SK-N-SH treated with all-trans-retinoic acid at 6 μM for 48 hours (cell line): ENCODE data around the gene PLSCR4.

Experiments
- ATAC-seq: fragments of 200-7000 bp; cut with Tn5 transposase; 3 replicates; pipeline ENCODE4 v1.9.1; 2020; ENCODE audit warnings: mild to moderate bottlenecking, moderate library complexity
- ARNTL ChIP-seq: fragments of 450-650 bp; formaldehyde crosslinking; IDR thresholded peaks from 2 replicates; pipeline ENCODE4 v1.5.0; 2020; ENCODE audit warnings: low read depth, mild to moderate bottlenecking, moderate library complexity, borderline replicate concordance
- BACH2 ChIP-seq: fragments of 250-450 bp; sonication (Bioruptor Pico); IDR thresholded peaks from 2 replicates; pipeline ENCODE4 v1.9.0; 2021; ENCODE audit warnings: mild to moderate bottlenecking, borderline replicate concordance
- CSDC2 ChIP-seq: fragments of 250-450 bp; sonication (Bioruptor Pico); IDR thresholded peaks from 2 replicates; pipeline ENCODE4 v1.5.0; 2020; ENCODE audit warnings: mild to moderate bottlenecking, moderate library complexity
- CSRNP3 ChIP-seq: fragments of 250-450 bp; sonication (Bioruptor Pico); IDR thresholded peaks from 2 replicates; pipeline ENCODE4 v1.5.1; 2021; ENCODE audit warnings: mild to moderate bottlenecking, moderate library complexity
- ESRRG ChIP-seq: fragments of 250-450 bp; sonication (Bioruptor Pico); IDR thresholded peaks from 2 replicates; pipeline ENCODE4 v1.6.1; 2021; ENCODE audit warnings: mild to moderate bottlenecking
- GLIS3 ChIP-seq: fragments of 250-450 bp; sonication (Bioruptor Pico); IDR thresholded peaks from 2 replicates; pipeline ENCODE4 v1.5.0; 2020; ENCODE audit warnings: mild to moderate bottlenecking, moderate library complexity
- ISL1 ChIP-seq: fragments of 250-450 bp; sonication (Bioruptor Pico); IDR thresholded peaks from 2 replicates; pipeline ENCODE4 v2.1.2; 2022; ENCODE audit warnings: mild to moderate bottlenecking, moderate library complexity
- OSR1 ChIP-seq: fragments of 250-450 bp; sonication (Bioruptor Pico); IDR thresholded peaks from 2 replicates; pipeline ENCODE4 v1.8.0; 2022; ENCODE audit warnings: moderate library complexity, mild to moderate bottlenecking, inconsistent platforms
- PPARA ChIP-seq: fragments of 250-450 bp; sonication (Bioruptor Pico); IDR thresholded peaks from 2 replicates; pipeline ENCODE4 v1.5.0; 2020; ENCODE audit warnings: mild to moderate bottlenecking, borderline replicate concordance
- RARB ChIP-seq: fragments of 250-450 bp; sonication (Bioruptor Pico); IDR thresholded peaks from 2 replicates; pipeline ENCODE4 v1.8.0; 2021; ENCODE audit warnings: mild to moderate bottlenecking, moderate library complexity
- SNAI2 ChIP-seq: fragments of 250-450 bp; sonication (Bioruptor Pico); IDR thresholded peaks from 2 replicates; pipeline ENCODE4 v1.5.0; 2020; ENCODE audit warnings: mild to moderate bottlenecking, moderate library complexity
- TCF4 ChIP-seq: fragments of 250-450 bp; sonication (Bioruptor Pico); IDR thresholded peaks from 2 replicates; pipeline ENCODE4 v1.8.0; 2021; ENCODE audit warnings: mild to moderate bottlenecking, moderate library complexity, borderline replicate concordance
- TOX ChIP-seq: fragments of 250-450 bp; sonication (Bioruptor Pico); IDR thresholded peaks from 2 replicates; pipeline ENCODE4 v1.8.0; 2021; ENCODE audit warnings: mild to moderate bottlenecking, moderate library complexity, borderline replicate concordance
- TSHZ2 ChIP-seq: fragments of 250-450 bp; sonication (Bioruptor Pico); IDR thresholded peaks from 2 replicates; pipeline ENCODE4 v1.5.0; 2020; ENCODE audit warnings: mild to moderate bottlenecking, moderate library complexity
- ZC3H10 ChIP-seq: fragments of 250-450 bp; sonication (Bioruptor Pico); IDR thresholded peaks from 2 replicates; pipeline ENCODE4 v1.5.1; 2021; ENCODE audit warnings: mild to moderate bottlenecking, moderate library complexity
- ZFP3 ChIP-seq: fragments of 250-450 bp; sonication (Bioruptor Pico); IDR thresholded peaks from 2 replicates; pipeline ENCODE4 v1.5.0; 2020; ENCODE audit warnings: mild to moderate bottlenecking, moderate library complexity
- ZFP30 ChIP-seq: fragments of 450-650 bp; formaldehyde crosslinking; IDR thresholded peaks from 2 replicates; pipeline ENCODE4 v1.5.0; 2022; ENCODE audit warnings: mild to moderate bottlenecking, moderate library complexity
- ZNF565 ChIP-seq: fragments of 450-650 bp; formaldehyde crosslinking; conservative IDR thresholded peaks from 2 replicates; pipeline ENCODE4 v1.5.0; 2020; ENCODE audit warnings: low read depth, mild to moderate bottlenecking, moderate library complexity
- ZNF70 ChIP-seq: fragments of 450-650 bp; formaldehyde crosslinking; IDR thresholded peaks from 2 replicates; pipeline ENCODE4 v1.5.0; 2020; ENCODE audit warnings: mild to moderate bottlenecking, moderate library complexity
- ZNF8 ChIP-seq: fragments of 450-650 bp; formaldehyde crosslinking; IDR thresholded peaks from 2 replicates; pipeline ENCODE4 v1.5.0; 2020; ENCODE audit warnings: mild to moderate bottlenecking, moderate library complexity
- TF ChIP-seq, protein P1 (sequence below): fragments of 250-450 bp; sonication (Bioruptor Pico); IDR thresholded peaks from 2 replicates; pipeline ENCODE4 v1.8.0; 2020; ENCODE audit warnings: mild to moderate bottlenecking, moderate library complexity, borderline replicate concordance
- TF ChIP-seq, protein P2 (sequence below): fragments of 250-450 bp; sonication (Bioruptor Pico); IDR thresholded peaks from 2 replicates; pipeline ENCODE4 v1.8.0; 2021; ENCODE audit warnings: low read depth, mild to moderate bottlenecking, moderate library complexity, borderline replicate concordance
- TF ChIP-seq, protein P3 (sequence below): fragments of 250-450 bp; sonication (Bioruptor Pico); IDR thresholded peaks from 2 replicates; pipeline ENCODE4 v1.5.1; 2020; ENCODE audit warnings: low read depth, mild to moderate bottlenecking, moderate library complexity

The PLSCR4 gene

DNA sequence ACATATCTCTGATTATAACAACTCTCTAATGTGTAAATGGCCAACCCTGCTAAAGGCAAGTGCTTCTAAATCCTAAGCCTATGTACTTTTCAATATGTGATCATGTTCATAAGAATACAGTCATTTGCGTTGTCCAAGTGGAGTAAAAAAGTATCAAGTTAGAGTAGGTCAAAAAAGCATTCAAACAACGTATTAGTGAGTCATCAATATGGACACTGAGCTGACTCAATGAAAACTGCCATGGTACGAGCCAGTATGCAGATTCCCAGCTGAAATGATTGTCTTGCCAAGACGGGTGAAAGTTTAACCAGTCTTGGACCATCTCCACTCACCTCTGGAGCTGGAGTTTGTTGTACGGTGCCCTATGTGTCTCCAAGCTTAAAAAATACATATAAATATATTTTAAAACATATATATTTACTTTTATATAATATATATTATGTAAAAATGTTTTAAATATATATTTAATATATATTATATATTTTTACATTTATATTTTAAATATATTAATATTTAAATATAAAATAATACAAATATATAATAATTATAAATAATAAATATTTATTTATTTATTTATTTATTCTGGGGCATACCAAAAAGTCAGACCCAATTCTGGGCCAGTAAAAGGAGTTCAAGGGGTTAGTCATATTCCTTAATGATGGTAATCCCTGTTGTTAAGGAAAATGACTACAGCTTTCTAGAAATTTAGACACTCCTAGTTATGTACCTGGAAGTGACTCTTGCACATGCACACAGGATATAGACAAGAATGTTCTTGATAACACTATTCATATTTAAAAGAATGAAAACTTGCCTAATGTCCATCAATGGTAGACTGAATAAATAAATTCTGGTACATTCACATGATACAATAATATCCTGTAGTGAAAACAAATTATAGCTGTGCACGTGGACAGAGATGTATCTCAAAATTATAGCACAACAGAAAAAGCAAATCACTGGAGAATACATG, 27.2 kb downstream of the PLSCR4 start:
- no peak for ATAC-seq
- TF ChIP-seq ARNTL (no peak), OSR1 (CRISPR knock-in tag) (no peak), ISL1 (CRISPR knock-in tag) (no peak), ESRRG (CRISPR knock-in tag) (no peak), ZNF70 (CRISPR knock-in tag) (no peak), CSRNP3 (CRISPR knock-in tag) (no peak), RARB (CRISPR knock-in tag) (no peak), ZNF8 (CRISPR knock-in tag) (no peak), ZFP30 (CRISPR knock-in tag) (no peak), TOX (CRISPR knock-in tag) (no peak)
- TF ChIP-seq, protein P1, sequence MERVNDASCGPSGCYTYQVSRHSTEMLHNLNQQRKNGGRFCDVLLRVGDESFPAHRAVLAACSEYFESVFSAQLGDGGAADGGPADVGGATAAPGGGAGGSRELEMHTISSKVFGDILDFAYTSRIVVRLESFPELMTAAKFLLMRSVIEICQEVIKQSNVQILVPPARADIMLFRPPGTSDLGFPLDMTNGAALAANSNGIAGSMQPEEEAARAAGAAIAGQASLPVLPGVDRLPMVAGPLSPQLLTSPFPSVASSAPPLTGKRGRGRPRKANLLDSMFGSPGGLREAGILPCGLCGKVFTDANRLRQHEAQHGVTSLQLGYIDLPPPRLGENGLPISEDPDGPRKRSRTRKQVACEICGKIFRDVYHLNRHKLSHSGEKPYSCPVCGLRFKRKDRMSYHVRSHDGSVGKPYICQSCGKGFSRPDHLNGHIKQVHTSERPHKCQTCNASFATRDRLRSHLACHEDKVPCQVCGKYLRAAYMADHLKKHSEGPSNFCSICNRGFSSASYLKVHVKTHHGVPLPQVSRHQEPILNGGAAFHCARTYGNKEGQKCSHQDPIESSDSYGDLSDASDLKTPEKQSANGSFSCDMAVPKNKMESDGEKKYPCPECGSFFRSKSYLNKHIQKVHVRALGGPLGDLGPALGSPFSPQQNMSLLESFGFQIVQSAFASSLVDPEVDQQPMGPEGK, result no peak
- TF ChIP-seq, all 23 proteins: peak for 0

- ATAC-seq, result no peak
- no peak for TF ChIP-seq ISL1 (CRISPR knock-in tag)
- TF ChIP-seq SNAI2 (CRISPR knock-in tag), result no peak
- no peak for TF ChIP-seq ZNF8 (CRISPR knock-in tag)
- TF ChIP-seq RARB (CRISPR knock-in tag), result no peak
- TF ChIP-seq ZNF565, result no peak
- TF ChIP-seq GLIS3 (CRISPR knock-in tag), result no peak
- no peak for TF ChIP-seq ZFP30 (CRISPR knock-in tag)
- no peak for TF ChIP-seq OSR1 (CRISPR knock-in tag)
- TF ChIP-seq, protein P2, sequence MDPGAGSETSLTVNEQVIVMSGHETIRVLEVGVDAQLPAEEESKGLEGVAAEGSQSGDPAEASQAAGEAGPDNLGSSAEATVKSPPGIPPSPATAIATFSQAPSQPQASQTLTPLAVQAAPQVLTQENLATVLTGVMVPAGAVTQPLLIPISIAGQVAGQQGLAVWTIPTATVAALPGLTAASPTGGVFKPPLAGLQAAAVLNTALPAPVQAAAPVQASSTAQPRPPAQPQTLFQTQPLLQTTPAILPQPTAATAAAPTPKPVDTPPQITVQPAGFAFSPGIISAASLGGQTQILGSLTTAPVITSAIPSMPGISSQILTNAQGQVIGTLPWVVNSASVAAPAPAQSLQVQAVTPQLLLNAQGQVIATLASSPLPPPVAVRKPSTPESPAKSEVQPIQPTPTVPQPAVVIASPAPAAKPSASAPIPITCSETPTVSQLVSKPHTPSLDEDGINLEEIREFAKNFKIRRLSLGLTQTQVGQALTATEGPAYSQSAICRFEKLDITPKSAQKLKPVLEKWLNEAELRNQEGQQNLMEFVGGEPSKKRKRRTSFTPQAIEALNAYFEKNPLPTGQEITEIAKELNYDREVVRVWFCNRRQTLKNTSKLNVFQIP (CRISPR knock-in tag), result no peak
Observed at GRCh38 chr3:146222204-146223046, 28.5 kb downstream of the PLSCR4 start.

- no peak for ATAC-seq
- TF ChIP-seq ZNF70 (CRISPR knock-in tag) (no peak), BACH2 (CRISPR knock-in tag) (no peak), SNAI2 (CRISPR knock-in tag) (no peak), TSHZ2 (CRISPR knock-in tag) (no peak), TCF4 (CRISPR knock-in tag) (no peak), ZFP30 (CRISPR knock-in tag) (no peak), ARNTL (no peak), ZNF8 (CRISPR knock-in tag) (no peak), ZFP3 (CRISPR knock-in tag) (no peak), ISL1 (CRISPR knock-in tag) (no peak), PPARA (CRISPR knock-in tag) (no peak), CSDC2 (CRISPR knock-in tag) (no peak), ZNF565 (no peak), ZC3H10 (CRISPR knock-in tag) (no peak), RARB (CRISPR knock-in tag) (no peak), ESRRG (CRISPR knock-in tag) (no peak)
- TF ChIP-seq, protein P1, result no peak
- TF ChIP-seq, protein P3, sequence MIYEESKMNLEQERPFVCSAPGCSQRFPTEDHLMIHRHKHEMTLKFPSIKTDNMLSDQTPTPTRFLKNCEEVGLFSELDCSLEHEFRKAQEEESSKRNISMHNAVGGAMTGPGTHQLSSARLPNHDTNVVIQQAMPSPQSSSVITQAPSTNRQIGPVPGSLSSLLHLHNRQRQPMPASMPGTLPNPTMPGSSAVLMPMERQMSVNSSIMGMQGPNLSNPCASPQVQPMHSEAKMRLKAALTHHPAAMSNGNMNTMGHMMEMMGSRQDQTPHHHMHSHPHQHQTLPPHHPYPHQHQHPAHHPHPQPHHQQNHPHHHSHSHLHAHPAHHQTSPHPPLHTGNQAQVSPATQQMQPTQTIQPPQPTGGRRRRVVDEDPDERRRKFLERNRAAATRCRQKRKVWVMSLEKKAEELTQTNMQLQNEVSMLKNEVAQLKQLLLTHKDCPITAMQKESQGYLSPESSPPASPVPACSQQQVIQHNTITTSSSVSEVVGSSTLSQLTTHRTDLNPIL (CRISPR knock-in tag), result no peak
Observed at GRCh38 chr3:146221276-146221675, 29.6 kb downstream of the PLSCR4 start.
